ENCODE data around the gene ADGRB2. TPM values are rescaled to one million over a fixed set of nuclear protein-coding genes. Genes with fewer than 3 reads are reported as not detected.

ADGRB2 gene
- total and polyA plus RNA-seq, 7 donors, result 1.3 to 3.9 (median 1.4) TPM; not detected in 2

DNA sequence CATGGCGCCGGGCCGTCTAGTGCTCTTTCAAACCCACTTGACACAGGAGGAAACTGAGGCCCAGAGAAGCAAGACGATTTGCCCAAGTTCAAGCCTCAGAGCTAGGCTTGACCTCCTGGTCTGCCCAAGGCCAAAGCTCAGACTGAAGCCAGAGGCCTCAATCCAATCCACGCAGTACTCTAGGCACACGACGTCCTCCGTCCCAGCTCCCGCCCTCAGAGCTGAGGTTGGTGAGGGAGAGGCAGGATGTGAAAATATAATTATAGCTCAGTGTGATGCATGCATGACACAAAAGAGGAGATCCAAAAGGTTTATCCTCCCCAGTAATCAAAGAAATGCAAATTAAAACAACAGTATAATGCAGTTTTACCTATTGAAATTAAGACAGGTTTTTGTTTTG is 15.5 kb upstream of the ADGRB2 start:
- Histone ChIP-seq H3K9me3 (no peaks in the 10 kb centered on the region), H3K27ac (no peak overlapping the region), H3K36me3 (no peaks in the 10 kb centered on the region), H3K4me1 (peaks cover 0 to 10% (median 0%) of the 10 kb centered on the region in 4 donors), H3K27me3 (peaks cover 0 to 27% (median 13%) of the 10 kb centered on the region in 3 donors), H3K4me3 (no peak overlapping the region)
- no peak for TF ChIP-seq POLR2A (IDR thresholded peaks at IDR 0.05)
- no peak for TF ChIP-seq POLR2AphosphoS5 (IDR thresholded peaks at IDR 0.05)
- TF ChIP-seq, protein P1, sequence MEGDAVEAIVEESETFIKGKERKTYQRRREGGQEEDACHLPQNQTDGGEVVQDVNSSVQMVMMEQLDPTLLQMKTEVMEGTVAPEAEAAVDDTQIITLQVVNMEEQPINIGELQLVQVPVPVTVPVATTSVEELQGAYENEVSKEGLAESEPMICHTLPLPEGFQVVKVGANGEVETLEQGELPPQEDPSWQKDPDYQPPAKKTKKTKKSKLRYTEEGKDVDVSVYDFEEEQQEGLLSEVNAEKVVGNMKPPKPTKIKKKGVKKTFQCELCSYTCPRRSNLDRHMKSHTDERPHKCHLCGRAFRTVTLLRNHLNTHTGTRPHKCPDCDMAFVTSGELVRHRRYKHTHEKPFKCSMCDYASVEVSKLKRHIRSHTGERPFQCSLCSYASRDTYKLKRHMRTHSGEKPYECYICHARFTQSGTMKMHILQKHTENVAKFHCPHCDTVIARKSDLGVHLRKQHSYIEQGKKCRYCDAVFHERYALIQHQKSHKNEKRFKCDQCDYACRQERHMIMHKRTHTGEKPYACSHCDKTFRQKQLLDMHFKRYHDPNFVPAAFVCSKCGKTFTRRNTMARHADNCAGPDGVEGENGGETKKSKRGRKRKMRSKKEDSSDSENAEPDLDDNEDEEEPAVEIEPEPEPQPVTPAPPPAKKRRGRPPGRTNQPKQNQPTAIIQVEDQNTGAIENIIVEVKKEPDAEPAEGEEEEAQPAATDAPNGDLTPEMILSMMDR (IDR thresholded peaks at IDR 0.05), result no peak
- no peak for TF ChIP-seq EP300 (IDR thresholded peaks at IDR 0.05)
- intact Hi-C loops (cut with DNase I), result no loop called here
- DNase-seq, result no peak
- 90% methylated on average over 9 of the region's 9 CpGs for WGBS, 2 donors

DNA sequence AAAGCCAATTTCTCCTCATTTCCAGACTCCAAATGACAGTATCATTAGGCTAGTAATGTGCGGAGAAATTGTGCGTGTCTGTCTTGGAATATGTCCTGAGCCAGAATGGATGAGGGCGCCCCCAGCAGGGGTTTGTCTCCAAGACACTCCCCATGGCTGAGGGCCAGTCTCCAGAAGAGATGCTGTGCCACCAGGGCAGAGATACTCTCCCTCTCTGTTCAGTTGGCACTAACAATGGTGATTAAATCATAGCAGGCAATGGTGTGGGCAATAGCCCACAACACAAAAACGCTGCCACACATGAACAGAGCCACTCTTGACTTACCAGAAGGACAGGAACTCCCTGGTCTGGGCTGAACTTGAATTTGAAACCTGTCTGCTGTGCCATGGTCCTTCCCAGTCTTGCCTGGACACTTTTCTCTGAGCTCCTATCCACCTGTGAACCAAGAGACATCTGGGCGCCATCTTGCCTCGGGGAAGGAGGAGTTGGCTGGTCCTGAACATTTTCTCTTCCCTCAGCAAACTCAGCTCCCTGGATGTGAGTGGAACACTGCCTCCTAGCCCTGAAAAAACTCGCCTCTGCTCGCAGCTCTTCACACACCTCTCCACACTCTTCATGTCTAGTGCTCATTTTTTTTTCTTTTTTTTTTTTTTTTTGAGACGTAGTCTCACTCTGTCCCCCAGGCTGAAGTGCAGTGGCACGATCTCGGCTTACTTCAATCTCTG is 14.8 kb upstream of the ADGRB2 start:
- DNase-seq, result no peak
- no peak overlapping the region for H3K4me3 ChIP-seq
- TF ChIP-seq EP300 (IDR thresholded peaks at IDR 0.05) (no peak), POLR2AphosphoS5 (IDR thresholded peaks at IDR 0.05) (no peak), POLR2A (IDR thresholded peaks at IDR 0.05) (no peak)
- TF ChIP-seq, protein P1 (IDR thresholded peaks at IDR 0.05), result no peak
- H3K36me3 ChIP-seq, result no peaks in the 10 kb centered on the region
- WGBS, 2 donors, result 88 to 91% methylated on average over 11 of the region's 11 CpGs
- peaks cover 0 to 10% (median 0%) of the 10 kb centered on the region in 4 donors for H3K4me1 ChIP-seq
- H3K9me3 ChIP-seq, result no peaks in the 10 kb centered on the region
- H3K27me3 ChIP-seq, result peaks cover 0 to 34% (median 20%) of the 10 kb centered on the region in 3 donors
- H3K27ac ChIP-seq, result no peak overlapping the region
- intact Hi-C loops (cut with DNase I), result no loop called here

DNA sequence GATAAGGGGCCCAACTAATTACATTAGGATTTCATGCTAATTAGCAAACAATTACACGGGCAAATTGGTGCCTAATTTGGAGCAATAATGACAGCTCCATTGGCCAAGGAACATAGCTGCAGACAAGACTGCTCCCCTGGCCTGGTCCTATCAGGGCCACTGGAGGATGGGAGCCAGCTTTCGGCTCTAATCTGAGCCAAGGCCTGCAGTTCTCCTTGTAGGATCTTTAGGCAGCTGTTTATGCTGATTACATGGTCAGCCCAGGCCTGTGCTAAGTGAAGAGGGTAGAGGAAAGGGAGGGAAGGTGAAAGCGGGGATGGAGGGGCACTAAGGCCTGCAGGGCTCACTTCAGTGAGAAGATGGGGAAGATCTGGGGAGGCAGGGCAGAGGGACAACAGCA is 12.4 kb upstream of the ADGRB2 start:
- H3K36me3 ChIP-seq, result no peaks in the 10 kb centered on the region
- TF ChIP-seq, protein P1 (IDR thresholded peaks at IDR 0.05), result no peak
- no peak for TF ChIP-seq POLR2A (IDR thresholded peaks at IDR 0.05)
- TF ChIP-seq EP300 (IDR thresholded peaks at IDR 0.05), result no peak
- no peak for TF ChIP-seq POLR2AphosphoS5 (IDR thresholded peaks at IDR 0.05)
- intact Hi-C loops (cut with DNase I), result no loop called here
- DNase-seq, result no peak
- H3K9me3 ChIP-seq, result no peaks in the 10 kb centered on the region
- peaks cover 0 to 17% (median 15%) of the 10 kb centered on the region in 4 donors for H3K4me1 ChIP-seq
- 79 to 80% methylated on average over 3 of the region's 3 CpGs for WGBS, 2 donors
- H3K27ac ChIP-seq, result no peak overlapping the region
- peaks cover 23 to 58% (median 45%) of the 10 kb centered on the region in 3 donors for H3K27me3 ChIP-seq
- H3K4me3 ChIP-seq, result no peak overlapping the region

DNA sequence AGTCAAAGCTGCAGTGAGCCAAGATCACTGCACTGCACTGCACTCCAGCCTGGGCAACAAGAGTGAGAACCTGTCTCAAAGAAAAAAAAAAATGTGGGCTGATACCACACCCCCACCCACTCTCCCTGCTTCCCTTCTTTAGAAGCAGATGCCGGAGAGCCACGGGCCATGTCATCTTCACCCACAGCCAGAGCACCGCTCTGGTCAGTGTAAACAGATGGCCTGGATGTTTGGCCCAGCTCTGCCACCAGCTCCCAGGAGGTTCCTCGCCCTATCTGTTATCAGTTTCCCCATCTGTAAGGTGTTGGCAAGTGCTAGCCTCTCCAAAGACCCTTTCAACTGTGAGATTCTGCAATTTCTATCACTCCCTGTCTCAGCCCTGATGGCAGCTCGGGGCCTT is 11.9 kb upstream of the ADGRB2 start:
- H3K4me1 ChIP-seq, result peaks cover 0 to 17% (median 14%) of the 10 kb centered on the region in 4 donors
- no peaks in the 10 kb centered on the region for H3K36me3 ChIP-seq
- intact Hi-C loops (cut with DNase I), result no loop called here
- no peaks in the 10 kb centered on the region for H3K9me3 ChIP-seq
- 89 to 90% methylated on average over 5 of the region's 5 CpGs for WGBS, 2 donors
- H3K27ac ChIP-seq, result no peak overlapping the region
- no peak for DNase-seq
- H3K27me3 ChIP-seq, result peaks cover 23 to 62% (median 47%) of the 10 kb centered on the region in 3 donors
- TF ChIP-seq, protein P1 (IDR thresholded peaks at IDR 0.05), result no peak
- TF ChIP-seq POLR2AphosphoS5 (IDR thresholded peaks at IDR 0.05), result no peak
- TF ChIP-seq POLR2A (IDR thresholded peaks at IDR 0.05), result no peak
- no peak for TF ChIP-seq EP300 (IDR thresholded peaks at IDR 0.05)
- no peak overlapping the region for H3K4me3 ChIP-seq

Data from sigmoid colon (tissue), 7 donors.